Fibroblast of lung (primary cell): ENCODE measurements around the gene ZNF267.

Source experiments
- EZH2 ChIP-seq: IDR thresholded peaks from 2 replicates; pipeline ENCODE4 v1.5.1; 2012; ENCODE audit warnings: low read length, control low read depth, mild to moderate bottlenecking; ENCODE audit errors: missing control alignments
- TF ChIP-seq, protein P1 (sequence below), 2 donors: IDR thresholded peaks in 1 of 2; conservative IDR thresholded peaks in 1 of 2; 1 replicate in 1 of 2; 2 replicates in 1 of 2; pipeline ENCODE4 v1.5.1; 2011 to 2012; ENCODE audit warnings: low read length in 2 of 2, control low read depth in 1 of 2, inconsistent platforms in 1 of 2, low read depth in 1 of 2, mild to moderate bottlenecking in 1 of 2

DNA sequence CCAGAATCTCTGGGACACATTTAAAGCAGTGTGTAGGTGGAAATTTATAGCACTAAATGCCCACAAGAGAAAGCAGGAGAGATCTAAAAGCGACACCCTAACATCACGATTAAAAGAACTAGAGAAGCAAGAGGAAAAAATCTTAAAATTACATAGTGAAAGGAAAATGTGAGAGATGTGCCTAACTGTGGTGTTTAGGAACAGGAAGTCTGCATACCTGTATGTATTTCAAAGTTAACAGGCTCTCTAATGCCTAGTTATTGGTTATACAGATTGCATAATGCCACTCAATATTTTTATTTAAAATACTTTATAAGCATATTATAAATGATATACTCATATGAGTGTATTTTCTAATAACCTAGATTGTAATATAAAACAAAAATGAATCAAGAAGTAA is 25.9 kb downstream of the ZNF267 start:
- TF ChIP-seq, protein P1, sequence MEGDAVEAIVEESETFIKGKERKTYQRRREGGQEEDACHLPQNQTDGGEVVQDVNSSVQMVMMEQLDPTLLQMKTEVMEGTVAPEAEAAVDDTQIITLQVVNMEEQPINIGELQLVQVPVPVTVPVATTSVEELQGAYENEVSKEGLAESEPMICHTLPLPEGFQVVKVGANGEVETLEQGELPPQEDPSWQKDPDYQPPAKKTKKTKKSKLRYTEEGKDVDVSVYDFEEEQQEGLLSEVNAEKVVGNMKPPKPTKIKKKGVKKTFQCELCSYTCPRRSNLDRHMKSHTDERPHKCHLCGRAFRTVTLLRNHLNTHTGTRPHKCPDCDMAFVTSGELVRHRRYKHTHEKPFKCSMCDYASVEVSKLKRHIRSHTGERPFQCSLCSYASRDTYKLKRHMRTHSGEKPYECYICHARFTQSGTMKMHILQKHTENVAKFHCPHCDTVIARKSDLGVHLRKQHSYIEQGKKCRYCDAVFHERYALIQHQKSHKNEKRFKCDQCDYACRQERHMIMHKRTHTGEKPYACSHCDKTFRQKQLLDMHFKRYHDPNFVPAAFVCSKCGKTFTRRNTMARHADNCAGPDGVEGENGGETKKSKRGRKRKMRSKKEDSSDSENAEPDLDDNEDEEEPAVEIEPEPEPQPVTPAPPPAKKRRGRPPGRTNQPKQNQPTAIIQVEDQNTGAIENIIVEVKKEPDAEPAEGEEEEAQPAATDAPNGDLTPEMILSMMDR (conservative IDR thresholded peaks at IDR 0.05 in 1 of 2, IDR thresholded peaks at IDR 0.05 in 1 of 2; ENCODE audit: low read depth in 1 of 2, low read length in 2 of 2): no peak
- TF ChIP-seq EZH2: no peak
